GOT3 (cell line): ENCODE data around the gene RAB4B.
"Not testable (repeated sequence)": the region's sequence is repeated elsewhere in the genome, so short reads cannot be mapped to it uniquely, and the experiment has no call there.

Experiments used
- DNase-seq: peaks from one replicate; lab custom pipeline; 2025; ENCODE audit warnings: mixed read lengths; lab: John Stamatoyannopoulos, UW

The RAB4B gene

GRCh38 chr19:40780582-40780981 lies 2.5 kb downstream of the RAB4B start:
- no peak for DNase-seq

- no peak for DNase-seq
Observed at GRCh38 chr19:40781140-40781539, 3.1 kb downstream of the RAB4B start.

- no peak for DNase-seq
Observed at GRCh38 chr19:40783711-40784110, 5.7 kb downstream of the RAB4B start.

DNA sequence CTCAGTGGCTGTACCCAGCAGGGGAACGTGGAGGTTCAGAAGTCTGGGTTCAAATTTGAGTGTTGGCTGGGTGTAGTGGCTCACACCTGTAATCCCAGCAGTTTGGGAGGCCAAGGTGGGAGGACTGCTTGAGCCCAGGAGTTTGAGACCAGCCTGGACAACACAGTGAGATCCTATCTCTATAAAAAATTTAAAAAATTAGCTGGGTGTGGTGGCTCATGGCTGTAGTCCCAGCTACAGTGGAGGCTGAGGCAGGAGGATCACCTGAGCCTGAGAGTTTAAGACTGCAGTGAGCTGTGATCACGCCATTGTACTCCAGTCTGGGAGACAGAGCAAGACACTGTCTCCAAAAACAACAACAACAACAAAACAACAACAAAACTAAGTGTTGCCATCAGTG lies 6.1 kb downstream of the RAB4B start:
- DNase-seq: not testable (repeated sequence)

DNA sequence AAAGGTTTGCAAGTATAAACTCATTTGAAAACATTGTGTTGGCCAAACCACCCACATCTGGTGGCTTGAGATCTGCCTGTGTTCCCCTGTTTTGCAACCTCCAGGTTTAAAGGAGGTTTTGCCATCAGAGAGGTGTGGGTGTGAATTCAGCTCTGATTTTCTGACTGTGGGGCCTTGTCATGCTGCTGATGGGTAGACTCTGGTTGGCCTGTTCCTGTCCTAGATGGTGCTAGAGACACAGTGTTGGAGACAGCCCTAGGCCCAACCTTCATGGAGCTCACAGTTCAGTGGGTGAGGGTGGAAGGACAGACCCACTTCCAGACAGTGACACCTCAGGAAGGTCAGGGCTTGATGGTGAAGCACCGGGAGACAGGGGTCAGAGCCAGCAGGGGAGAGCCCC lies 7.5 kb downstream of the RAB4B start:
- DNase-seq: no peak

DNA sequence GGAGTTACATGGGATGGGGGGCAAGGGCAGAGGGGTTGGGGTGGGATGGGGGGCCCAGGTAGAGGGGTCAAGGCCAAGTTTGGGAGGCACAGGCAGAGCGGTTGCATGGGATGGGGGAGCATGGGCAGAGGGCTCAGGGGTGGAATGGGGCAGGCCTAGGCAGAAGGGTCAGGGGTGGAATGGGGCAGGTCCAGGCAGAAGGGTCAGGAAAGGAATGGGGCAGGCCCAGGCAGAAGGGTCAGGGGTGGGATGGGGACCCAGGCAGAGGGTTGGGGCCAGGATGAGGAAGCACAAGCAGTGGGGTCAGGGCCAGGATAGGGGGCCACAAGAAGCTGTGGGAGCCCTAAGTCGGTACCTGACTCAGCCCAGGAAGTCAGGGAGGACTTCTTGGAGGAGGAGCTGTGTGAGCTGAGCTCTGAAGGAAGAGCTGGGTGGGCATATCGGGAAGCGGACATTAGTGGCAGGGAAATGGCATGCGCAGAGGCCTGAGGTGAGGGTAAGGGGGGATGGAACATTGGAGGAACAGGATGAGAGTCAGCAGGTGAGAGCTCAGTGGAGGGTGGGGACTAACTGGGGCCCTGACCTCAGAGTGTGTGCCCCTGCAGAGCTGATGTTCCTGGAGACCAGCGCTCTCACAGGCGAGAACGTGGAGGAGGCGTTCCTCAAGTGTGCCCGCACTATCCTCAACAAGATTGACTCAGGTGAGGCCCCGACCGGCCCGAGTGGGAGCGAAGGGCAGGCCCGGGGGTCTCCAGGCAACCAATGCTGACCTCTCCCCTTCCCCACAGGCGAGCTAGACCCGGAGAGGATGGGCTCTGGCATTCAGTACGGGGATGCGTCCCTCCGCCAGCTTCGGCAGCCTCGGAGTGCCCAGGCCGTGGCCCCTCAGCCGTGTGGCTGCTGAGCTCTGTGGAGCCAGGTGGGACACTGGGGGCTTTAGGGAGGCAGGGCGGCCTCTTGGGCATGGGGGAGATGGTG lies 8.3 kb downstream of the RAB4B start:
- no peak for DNase-seq

- DNase-seq: no peak
Observed at GRCh38 chr19:40791349-40791748, 13.3 kb downstream of the RAB4B start.

GRCh38 chr19:40791996-40792395 lies 13.9 kb downstream of the RAB4B start:
- DNase-seq: no peak

- no peak for DNase-seq
Observed at GRCh38 chr19:40797166-40797962, 19.3 kb downstream of the RAB4B start.

- DNase-seq: no peak
Observed at GRCh38 chr19:40797963-40798682, 20.1 kb downstream of the RAB4B start.

GRCh38 chr19:40798683-40799557 lies 20.9 kb downstream of the RAB4B start, which contains the start of gene EGLN2:
TSS of gene EGLN2 (plus strand) at chr19:40799191. CDS start at chr19:40800573, 1,382 bp downstream.
- peak; percentile 97 for DNase-seq

DNA sequence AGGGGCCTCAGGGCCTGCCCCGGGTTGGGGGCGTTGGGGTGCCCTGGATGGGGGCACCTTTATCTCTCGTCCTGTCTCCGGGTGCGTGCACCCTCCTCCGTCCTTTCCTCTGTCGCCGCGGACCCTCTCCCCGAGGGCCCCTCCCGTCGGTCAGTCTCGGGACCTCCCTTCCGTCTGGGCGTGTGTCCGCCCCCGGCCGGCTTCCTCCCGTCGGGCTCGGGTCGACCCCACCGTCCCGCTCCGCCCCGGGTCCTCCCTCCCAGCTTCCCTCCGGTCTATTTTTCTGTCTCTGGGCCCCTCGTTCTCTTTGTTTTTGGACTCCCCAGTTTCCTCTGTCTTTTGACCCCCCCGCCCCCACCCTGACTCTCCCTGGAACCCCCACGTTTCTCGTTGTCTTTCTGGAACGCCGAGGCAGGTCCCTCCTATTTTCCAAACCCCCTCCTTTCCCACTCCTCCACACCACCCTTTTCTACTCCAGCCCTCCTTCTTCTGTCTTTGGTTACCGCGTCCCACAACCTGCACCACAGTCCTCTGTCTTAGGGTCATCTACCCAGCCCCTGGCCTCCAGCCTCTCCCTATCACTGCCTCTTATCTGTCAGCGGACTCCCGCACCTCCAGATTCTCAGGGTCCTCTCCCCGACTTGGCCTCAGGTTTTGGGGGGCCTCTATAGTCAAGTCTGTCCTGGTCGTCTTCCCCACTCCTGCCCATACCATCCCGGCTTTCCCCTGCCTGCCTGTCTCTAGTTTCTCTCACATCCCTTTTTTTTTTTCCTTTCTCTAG lies 21.7 kb downstream of the RAB4B start:
- no peak for DNase-seq

DNA sequence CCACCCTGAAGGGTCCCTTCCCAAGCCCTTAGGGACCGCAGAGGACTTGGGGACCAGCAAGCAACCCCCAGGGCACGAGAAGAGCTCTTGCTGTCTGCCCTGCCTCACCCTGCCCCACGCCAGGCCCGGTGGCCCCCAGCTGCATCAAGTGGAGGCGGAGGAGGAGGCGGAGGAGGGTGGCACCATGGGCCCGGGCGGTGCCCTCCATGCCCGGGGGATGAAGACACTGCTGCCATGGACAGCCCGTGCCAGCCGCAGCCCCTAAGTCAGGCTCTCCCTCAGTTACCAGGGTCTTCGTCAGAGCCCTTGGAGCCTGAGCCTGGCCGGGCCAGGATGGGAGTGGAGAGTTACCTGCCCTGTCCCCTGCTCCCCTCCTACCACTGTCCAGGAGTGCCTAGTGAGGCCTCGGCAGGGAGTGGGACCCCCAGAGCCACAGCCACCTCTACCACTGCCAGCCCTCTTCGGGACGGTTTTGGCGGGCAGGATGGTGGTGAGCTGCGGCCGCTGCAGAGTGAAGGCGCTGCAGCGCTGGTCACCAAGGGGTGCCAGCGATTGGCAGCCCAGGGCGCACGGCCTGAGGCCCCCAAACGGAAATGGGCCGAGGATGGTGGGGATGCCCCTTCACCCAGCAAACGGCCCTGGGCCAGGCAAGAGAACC lies 22.4 kb downstream of the RAB4B start:
- DNase-seq: no peak

DNA sequence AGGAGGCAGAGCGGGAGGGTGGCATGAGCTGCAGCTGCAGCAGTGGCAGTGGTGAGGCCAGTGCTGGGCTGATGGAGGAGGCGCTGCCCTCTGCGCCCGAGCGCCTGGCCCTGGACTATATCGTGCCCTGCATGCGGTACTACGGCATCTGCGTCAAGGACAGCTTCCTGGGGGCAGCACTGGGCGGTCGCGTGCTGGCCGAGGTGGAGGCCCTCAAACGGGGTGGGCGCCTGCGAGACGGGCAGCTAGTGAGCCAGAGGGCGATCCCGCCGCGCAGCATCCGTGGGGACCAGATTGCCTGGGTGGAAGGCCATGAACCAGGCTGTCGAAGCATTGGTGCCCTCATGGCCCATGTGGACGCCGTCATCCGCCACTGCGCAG lies 22.9 kb downstream of the RAB4B start:
- no peak for DNase-seq

- DNase-seq: no peak
Observed at GRCh38 chr19:40801426-40802299, 23.6 kb downstream of the RAB4B start.

GRCh38 chr19:40802300-40803169 lies 24.5 kb downstream of the RAB4B start:
- no peak for DNase-seq

DNA sequence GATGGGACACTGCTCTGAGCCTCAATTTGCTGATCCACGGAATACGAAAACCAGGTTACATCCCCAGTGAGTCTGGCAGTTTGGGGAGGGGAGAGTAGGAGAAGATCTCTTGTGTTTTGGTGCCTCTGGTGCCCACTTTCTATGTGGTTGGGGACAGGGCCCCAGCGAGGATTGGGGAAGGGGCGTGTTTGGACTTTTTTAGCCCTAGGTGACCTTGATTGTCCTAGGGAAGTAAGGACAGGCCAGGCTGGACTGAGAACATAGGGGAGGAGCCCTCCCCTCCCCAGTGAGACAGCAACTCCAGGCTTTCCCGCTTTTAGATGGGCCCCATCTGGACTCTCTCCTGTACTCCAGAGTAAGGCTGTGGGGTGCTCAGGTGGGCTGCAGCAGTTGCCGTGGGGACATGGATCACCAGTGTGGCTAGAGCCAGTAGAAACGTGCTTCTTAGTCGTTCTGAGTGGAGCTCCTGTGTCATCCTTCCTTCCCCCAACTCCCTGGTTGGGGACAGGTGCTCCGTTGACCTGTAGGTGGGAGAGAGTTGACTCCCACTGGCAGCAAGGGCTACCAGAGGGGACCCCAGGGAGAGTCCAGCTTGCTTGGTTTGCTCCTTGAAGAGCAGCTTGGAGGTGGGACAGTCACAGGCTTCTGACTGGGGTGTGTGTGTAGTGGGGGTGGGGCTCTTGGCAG lies 25.3 kb downstream of the RAB4B start:
- no peak for DNase-seq
